Fibroblast of skin of right biceps (primary cell): ENCODE measurements around the gene MRPL53.
"Not testable (repeated sequence)": the region's sequence is repeated elsewhere in the genome, so short reads cannot be mapped to it uniquely, and the experiment has no call there.

Source experiments
- DNase-seq: peaks from one replicate; pipeline ENCODE4 v3.0.0-alpha.2; 2013

MRPL53 gene

GRCh38 chr2:74481431-74481830, 9.0 kb upstream of the MRPL53 start:
- no peak for DNase-seq

- DNase-seq, result no peak
These were observed 2.4 kb upstream of the MRPL53 start for GRCh38 chr2:74474899-74475298.

DNA sequence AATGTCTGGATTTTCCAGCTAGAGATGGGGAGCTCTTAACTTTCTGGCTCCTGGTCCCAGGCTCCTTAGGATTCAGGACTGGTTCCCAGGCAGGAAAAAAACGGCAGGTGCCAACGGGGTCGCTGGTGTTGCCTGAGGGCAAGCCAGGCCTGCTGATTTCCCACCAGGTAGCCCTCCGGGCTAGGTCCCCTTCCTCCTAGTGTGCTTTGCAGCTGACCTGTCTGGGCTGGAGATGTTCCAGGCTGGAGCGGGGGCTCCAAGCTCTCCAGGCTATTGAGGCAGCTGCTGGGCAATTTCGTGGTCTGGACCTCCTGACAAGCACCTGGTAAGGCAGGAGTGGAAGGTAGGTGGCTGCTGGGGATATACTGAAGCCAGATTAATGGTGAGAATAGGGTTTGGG, 2.0 kb upstream of the MRPL53 start:
- no peak for DNase-seq

DNA sequence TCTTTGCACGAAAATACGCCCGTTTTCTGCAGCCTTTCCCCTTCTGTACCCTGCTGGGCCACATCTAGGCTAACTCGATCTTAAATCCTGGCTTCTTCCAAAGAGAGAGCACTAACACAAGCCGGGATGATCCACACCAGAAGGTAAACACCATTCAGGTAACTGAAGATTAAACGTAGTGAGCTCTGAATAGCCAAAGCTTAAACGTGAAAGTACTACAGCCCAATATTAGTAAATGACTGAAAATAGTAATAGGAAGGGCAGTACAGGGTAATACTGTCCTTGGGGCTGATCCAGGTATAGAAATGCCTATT, 422 bp upstream of the MRPL53 start:
- DNase-seq, result no peak

DNA sequence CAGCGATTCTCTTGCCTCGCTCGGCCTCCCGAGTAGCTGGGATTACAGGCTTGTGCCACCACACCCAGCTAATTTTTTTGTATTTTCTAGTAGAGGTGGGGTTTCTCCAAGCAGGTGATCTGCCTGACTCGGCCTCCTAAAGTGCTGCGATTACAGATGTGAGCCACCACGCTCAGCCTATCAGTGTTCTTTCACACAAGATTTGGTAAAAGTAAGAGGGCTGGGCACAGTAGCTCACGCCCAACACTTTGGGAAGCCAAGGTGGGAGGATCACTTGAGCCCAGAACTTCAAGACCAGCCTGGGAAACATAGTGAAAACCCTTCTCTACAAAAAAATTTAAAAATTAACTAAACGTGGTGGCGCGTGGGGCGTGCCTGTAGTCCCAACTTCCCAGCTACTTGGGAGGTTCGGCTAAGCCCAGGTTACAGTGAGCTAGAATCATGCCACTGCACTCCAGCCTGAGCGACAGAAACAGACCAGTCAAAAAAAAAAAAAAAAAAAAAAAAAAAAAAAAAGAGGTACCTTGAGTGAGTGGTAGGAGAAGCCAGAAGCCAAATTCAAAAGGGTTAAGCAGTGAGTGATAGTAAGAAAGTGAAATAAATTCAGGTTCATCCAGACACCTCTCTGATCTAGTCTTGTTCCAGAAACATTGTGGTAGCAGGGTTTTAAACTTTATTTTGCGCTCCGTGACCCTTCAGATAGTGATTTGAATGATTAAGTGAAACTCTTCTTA, 981 bp downstream of the MRPL53 start:
- DNase-seq, result no peak

GRCh38 chr2:74470742-74471141, 1.7 kb downstream of the MRPL53 start:
- not testable (repeated sequence) for DNase-seq

DNA sequence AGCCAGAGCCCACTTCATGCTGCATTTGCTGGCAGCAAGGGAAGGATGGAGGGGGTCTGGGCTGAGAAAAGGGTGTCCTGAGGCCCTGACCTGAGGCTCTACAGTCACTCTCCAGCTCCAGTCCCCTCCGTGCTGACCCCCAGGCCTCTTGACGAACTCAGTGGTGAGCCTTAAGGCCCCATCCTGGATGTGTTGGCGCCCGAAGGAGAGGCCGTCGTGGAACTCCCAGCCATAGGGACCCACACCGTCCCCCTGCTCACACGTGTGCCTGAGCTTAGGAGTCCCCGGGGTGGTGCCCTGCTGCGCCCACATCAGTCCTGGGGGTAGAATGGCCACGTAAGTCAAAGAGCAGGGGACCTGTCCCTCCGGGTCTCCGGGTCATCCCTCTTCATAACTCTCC, 8.1 kb downstream of the MRPL53 start:
- no peak for DNase-seq

DNA sequence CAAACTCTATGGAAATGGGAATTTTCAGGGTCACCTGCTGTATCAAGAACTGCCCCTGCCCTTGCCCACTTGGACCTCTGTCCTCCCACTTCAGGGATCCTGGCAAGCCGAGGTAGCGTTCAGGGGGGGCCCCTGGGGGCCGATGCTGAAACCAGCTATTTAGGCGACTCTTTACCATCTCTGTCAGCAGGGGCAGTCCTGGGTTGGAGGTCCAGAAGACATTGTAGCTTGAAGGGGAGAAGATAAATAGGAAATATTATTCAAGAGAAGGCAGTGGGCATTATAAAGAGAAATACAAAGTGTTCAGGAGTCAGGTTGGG, 9.7 kb downstream of the MRPL53 start:
- no peak for DNase-seq

- DNase-seq, result no peak
These were observed 10.3 kb downstream of the MRPL53 start for GRCh38 chr2:74462054-74462785.

GRCh38 chr2:74461187-74462053, 11.1 kb downstream of the MRPL53 start:
- DNase-seq, result no peak

GRCh38 chr2:74460187-74460586, 12.3 kb downstream of the MRPL53 start:
- not testable (repeated sequence) for DNase-seq

DNA sequence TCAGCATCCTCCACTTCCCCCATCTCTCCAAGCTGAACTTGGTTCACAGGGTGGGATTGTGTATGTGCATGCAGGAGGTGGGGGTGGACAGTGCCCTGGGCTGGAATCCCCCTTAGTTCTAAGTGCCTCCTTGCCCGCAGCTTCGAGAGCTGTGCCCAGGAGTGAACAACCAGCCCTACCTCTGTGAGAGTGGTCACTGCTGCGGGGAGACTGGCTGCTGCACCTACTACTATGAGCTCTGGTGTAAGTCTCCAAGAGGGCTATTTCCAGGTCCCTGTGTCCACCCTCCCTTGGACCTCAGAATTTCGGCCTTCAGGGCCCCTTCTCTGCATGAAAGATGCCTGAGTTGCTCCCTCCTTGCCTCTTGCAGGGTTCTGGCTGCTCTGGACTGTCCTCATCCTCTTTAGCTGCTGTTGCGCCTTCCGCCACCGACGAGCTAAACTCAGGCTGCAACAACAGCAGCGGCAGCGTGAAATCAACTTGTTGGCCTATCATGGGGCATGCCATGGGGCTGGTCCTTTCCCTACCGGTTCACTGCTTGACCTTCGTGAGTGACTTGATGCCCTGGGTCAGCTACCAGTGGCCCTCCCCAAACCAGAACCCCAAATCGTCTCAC, 12.9 kb downstream of the MRPL53 start:
- DNase-seq, result not testable (repeated sequence)

- DNase-seq, result no peak
These were observed 13.5 kb downstream of the MRPL53 start for GRCh38 chr2:74458938-74459363.

- DNase-seq, result peak; percentile 100
These were observed 14.1 kb downstream of the MRPL53 start, which contains the start of gene WBP1 for GRCh38 chr2:74458132-74458937. Gene WBP1, plus strand, starts transcription at chr2:74458438. Its CDS starts 165 bp downstream, at chr2:74458603.

DNA sequence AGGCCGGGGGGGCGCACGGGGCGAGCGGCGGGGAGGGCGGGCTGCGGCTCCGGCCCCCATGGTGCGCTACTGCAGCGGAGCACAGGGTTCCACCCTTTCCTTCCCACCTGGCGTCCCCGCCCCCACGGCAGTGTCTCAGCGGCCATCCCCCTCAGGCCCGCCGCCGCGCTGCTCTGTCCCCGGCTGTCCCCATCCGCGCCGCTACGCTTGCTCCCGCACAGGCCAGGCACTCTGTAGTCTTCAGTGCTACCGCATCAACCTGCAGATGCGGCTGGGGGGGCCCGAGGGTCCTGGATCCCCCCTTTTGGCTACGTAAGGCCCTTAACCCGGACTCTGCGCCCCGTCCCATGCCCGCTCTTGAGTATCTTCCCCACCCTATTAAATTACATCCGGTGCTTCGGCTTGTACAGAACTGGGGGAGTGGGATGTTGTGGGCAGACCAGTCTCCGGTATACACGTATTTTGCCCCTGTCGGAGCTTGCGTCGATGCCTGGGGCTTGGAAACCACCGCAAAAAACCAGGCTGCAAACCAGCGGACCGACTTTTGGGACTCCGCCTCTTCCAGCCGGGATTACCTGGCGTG, 14.8 kb downstream of the MRPL53 start:
- no peak for DNase-seq

- DNase-seq, result peak; percentile 43
These were observed 15.3 kb downstream of the MRPL53 start for GRCh38 chr2:74457129-74457548.

GRCh38 chr2:74454654-74455511, 17.6 kb downstream of the MRPL53 start, which contains the start of gene INO80B:
Gene INO80B, plus strand, starts transcription at chr2:74455087. Its CDS starts 30 bp downstream, at chr2:74455117.
- peak; percentile 98 for DNase-seq

GRCh38 chr2:74450570-74451190, 21.8 kb downstream of the MRPL53 start:
- DNase-seq, result no peak

DNA sequence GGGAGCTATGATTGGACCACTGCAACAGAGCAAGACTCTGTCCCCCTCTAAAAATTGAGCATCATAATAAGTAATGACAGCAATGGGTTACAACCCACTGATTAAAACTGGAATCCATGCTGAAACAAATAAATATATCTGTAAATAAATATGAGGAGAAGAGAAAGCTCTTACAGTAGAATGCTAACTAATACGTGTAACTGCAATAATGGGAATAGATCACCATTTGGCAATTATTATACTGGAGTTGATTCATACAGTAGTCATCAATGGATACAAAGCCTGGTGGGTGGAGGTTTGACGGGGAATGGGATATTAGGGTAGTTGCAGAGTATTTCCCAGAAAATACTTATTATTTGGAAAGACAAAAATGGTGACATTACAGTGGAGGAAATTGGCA, 23.7 kb downstream of the MRPL53 start:
- no peak for DNase-seq
